Calu3 (cell line): Measurements from ENCODE around the gene SLC27A1. TPM values are rescaled to one million over a fixed set of nuclear protein-coding genes. Genes with fewer than 3 reads are reported as not detected.

Source experiments
- BruUV-seq: library from RNA; stranded (reverse); fragments of 400-500 nt; replicated peaks from 2 replicates; lab custom pipeline; 2021; lab: Mats Ljungman, UMichigan
- CTCF ChIA-PET: fragments of 300-600 bp; sonication (Branson Sonifier 250); formaldehyde crosslinking; loops from one replicate; lab custom pipeline; 2022; ENCODE audit warnings: antibody characterized with exemption; lab: Charles Lee
- DNase-seq: peaks from one replicate; pipeline ENCODE4 v3.0.0; 2022
- H3K27ac Mint-ChIP-seq: one replicate; pipeline ENCODE4 v1.8.0; 2022; ENCODE audit warnings: mixed read lengths; ENCODE audit not compliant: unreplicated experiment
- H3K27me3 Mint-ChIP-seq: one replicate; pipeline ENCODE4 v1.8.0; 2022; ENCODE audit warnings: mixed read lengths; ENCODE audit not compliant: unreplicated experiment
- H3K36me3 Mint-ChIP-seq: one replicate; pipeline ENCODE4 v1.8.0; 2022; ENCODE audit warnings: mild to moderate bottlenecking, moderate library complexity, mixed read lengths; ENCODE audit not compliant: insufficient read depth, unreplicated experiment
- H3K4me1 Mint-ChIP-seq: one replicate; pipeline ENCODE4 v1.8.0; 2022; ENCODE audit warnings: mild to moderate bottlenecking, low read depth, mixed read lengths; ENCODE audit not compliant: unreplicated experiment
- H3K4me3 Mint-ChIP-seq: one replicate; pipeline ENCODE4 v1.8.0; 2022; ENCODE audit warnings: mild to moderate bottlenecking, low read depth, moderate library complexity, mixed read lengths; ENCODE audit not compliant: unreplicated experiment
- H3K9me3 Mint-ChIP-seq: one replicate; pipeline ENCODE4 v1.8.0; 2022; ENCODE audit warnings: low read depth, mixed read lengths; ENCODE audit not compliant: unreplicated experiment
- intact Hi-C: fragments of 100-400 bp; cut with micrococcal nuclease; formaldehyde crosslinking; loops from one replicate; pipeline ENCODE4 v1.10.0; 2022; ENCODE audit not compliant: unreplicated experiment
- total RNA-seq: library from RNA; stranded (reverse); gene quantifications from 2 replicates; pipeline ENCODE4 v1.2.3, GENCODE V29; 2022
- TF ChIP-seq, protein P1 (sequence below): fragments of 200-600 bp; IDR thresholded peaks from one replicate; pipeline ENCODE4 v1.8.0; 2022; ENCODE audit warnings: antibody characterized with exemption; ENCODE audit not compliant: unreplicated experiment

SLC27A1 gene
- total RNA-seq, 1 experiment from 2014 or later, result 42.5 TPM

DNA sequence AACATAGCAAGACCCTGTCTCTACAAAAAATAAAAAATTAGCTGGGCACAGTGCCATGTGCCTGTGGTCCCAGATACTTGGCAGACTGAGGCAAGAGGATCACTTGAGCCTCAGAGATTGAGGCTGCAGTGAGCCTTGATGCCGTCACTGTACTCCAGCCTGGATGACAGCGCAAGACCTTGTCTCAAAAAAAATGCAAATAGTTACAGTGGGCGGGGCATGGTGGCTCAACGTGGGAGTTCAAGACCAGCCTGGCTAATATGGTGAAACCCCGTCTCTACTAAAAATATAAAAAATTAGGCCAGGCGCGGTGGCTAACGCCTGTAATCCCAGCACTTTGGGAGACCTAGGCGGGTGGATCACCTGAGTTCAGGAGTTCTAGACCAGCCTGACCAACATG lies 49.6 kb downstream of the SLC27A1 start:
- Mint-ChIP-seq H3K9me3 (no peaks in the 10 kb centered on the region), H3K27me3 (no peaks in the 10 kb centered on the region), H3K36me3 (peaks cover 38% of the 10 kb centered on the region), H3K27ac (no peak overlapping the region), H3K4me3 (no peak overlapping the region), H3K4me1 (no peaks in the 10 kb centered on the region)
- no peak for DNase-seq
- BruUV-seq, result no TSS peak
- TF ChIP-seq, protein P1, sequence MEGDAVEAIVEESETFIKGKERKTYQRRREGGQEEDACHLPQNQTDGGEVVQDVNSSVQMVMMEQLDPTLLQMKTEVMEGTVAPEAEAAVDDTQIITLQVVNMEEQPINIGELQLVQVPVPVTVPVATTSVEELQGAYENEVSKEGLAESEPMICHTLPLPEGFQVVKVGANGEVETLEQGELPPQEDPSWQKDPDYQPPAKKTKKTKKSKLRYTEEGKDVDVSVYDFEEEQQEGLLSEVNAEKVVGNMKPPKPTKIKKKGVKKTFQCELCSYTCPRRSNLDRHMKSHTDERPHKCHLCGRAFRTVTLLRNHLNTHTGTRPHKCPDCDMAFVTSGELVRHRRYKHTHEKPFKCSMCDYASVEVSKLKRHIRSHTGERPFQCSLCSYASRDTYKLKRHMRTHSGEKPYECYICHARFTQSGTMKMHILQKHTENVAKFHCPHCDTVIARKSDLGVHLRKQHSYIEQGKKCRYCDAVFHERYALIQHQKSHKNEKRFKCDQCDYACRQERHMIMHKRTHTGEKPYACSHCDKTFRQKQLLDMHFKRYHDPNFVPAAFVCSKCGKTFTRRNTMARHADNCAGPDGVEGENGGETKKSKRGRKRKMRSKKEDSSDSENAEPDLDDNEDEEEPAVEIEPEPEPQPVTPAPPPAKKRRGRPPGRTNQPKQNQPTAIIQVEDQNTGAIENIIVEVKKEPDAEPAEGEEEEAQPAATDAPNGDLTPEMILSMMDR, result no peak
- intact Hi-C loops, result no loop called here
- CTCF ChIA-PET, result no interaction called here

DNA sequence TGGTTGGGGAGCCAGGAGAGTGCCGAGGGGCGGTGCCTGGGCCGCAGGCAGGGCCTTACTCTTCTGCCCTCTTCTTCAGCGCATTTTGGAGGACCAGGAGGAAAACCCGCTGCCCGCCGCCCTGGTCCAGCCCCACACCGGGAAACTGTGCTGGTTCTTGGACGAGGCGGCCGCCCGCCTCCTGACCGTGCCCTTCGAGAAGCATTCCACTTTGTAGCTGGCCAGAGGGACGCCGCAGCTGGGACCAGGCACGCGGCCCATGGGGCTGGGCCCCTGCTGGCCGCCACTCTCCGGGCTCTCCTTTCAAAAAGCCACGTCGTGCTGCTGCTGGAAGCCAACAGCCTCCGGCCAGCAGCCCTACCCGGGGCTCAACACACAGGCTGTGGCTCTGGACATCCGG lies 50.5 kb downstream of the SLC27A1 start:
- intact Hi-C loops, result no loop called here
- CTCF ChIA-PET, result no interaction called here
- TF ChIP-seq, protein P1, result no peak
- Mint-ChIP-seq H3K27ac (no peak overlapping the region), H3K36me3 (peaks cover 35% of the 10 kb centered on the region), H3K9me3 (no peaks in the 10 kb centered on the region), H3K4me1 (no peaks in the 10 kb centered on the region), H3K4me3 (no peak overlapping the region), H3K27me3 (no peaks in the 10 kb centered on the region)
- BruUV-seq, result no TSS peak
- DNase-seq, result no peak

DNA sequence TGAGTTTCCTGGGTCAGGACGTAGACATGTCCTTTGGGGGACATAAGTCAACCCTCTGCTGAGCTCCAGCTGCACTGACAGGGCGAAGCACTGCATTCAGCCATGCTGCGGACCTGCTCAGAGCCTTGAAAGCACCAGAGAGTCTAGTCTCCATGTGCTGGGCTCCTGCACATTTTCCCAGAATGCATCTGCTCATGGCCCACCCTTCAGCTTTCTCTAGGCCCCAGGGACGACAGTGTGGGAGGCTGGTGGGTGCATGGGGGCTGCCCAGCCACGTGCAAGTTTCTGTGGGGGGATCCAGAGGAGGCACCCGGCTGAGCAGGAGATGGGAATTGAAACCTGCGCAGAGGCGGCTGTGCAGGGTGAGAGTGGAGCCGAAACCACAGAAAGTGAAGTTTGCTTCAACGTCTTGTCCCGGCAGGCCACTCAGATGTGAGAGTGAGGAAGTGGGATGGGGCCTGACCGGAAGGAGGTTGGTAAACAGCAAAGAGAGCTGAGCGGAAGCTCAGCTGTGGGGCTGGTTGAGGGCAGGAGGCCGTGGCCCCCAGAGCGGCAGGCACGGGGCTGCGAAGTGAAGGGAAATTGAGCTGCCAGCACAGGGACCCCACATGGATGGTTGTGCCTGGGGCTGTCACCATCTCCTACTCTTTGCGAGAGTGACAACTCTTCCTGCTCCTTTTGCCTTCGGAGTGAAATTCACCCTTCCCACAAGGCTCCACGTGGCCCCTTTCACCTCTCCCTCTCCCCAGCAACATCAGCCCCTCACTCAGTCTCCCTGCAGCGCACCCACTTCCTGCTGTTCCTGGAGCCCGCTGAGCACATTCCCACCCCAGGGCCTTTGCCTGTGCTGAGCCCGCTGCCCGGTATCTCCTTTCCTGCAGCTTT lies 52.9 kb downstream of the SLC27A1 start:
- Mint-ChIP-seq H3K4me1 (no peaks in the 10 kb centered on the region), H3K27ac (no peak overlapping the region), H3K36me3 (peaks cover 19% of the 10 kb centered on the region), H3K27me3 (peaks cover 2% of the 10 kb centered on the region), H3K4me3 (no peak overlapping the region), H3K9me3 (no peaks in the 10 kb centered on the region)
- no TSS peak for BruUV-seq
- CTCF ChIA-PET, result no interaction called here
- no peak for DNase-seq
- TF ChIP-seq, protein P1, result no peak
- intact Hi-C loops, result no loop called here

DNA sequence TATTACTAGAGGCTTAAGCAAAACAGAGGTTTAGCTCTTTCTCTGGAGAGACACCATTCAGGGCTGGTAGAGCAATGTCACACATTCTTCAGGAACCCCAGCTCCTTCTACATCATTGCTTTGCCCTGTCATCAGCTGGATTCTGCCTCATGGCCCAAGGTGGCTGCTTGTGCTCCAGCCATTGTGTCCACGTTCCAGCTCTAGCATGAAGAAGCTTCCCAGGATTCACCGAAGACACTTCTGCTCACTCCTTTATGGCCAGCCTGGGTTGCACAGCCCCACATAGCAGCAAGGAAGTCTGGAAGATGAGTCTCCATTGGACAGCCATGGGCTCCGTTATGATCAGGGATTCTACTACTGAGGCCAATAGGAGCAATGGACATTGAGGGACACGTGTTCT lies 54.3 kb downstream of the SLC27A1 start:
- H3K9me3 Mint-ChIP-seq, result peaks cover 2% of the 10 kb centered on the region
- H3K27ac Mint-ChIP-seq, result no peak overlapping the region
- TF ChIP-seq, protein P1, result no peak
- H3K4me3 Mint-ChIP-seq, result no peak overlapping the region
- peaks cover 12% of the 10 kb centered on the region for H3K27me3 Mint-ChIP-seq
- peaks cover 15% of the 10 kb centered on the region for H3K36me3 Mint-ChIP-seq
- CTCF ChIA-PET, result no interaction called here
- H3K4me1 Mint-ChIP-seq, result no peaks in the 10 kb centered on the region
- BruUV-seq, result TSS peak; percentile 8
- no peak for DNase-seq
- intact Hi-C loops, result no loop called here
